Caco-2 (cell line): Measurements from ENCODE around the gene PIH1D1. TPM values are rescaled to one million over a fixed set of nuclear protein-coding genes. Genes with fewer than 3 reads are reported as not detected.

Experiments used
- BruUV-seq: library from RNA; stranded (reverse); fragments of 400-500 nt; replicated peaks from 2 replicates; lab custom pipeline; 2021; lab: Mats Ljungman, UMichigan
- CTCF ChIA-PET: fragments of 300-600 bp; sonication (Branson Sonifier 250); formaldehyde crosslinking; loops from one replicate; lab custom pipeline; 2022; ENCODE audit warnings: antibody characterized with exemption; lab: Charles Lee
- POLR2A ChIA-PET: fragments of 300-600 bp; sonication (Branson Sonifier 250); formaldehyde crosslinking; loops from one replicate; lab custom pipeline; 2022; ENCODE audit warnings: antibody characterized with exemption; lab: Charles Lee
- DNase-seq, 2 experiments: peaks; one replicate each; pipeline versions ENCODE4 v3.0.0 to v3.0.0-alpha.2; 2020 to 2022
- H3K27me3 ChIP-seq: replicated peaks from 2 replicates; pipeline ENCODE4 v1.6.0; 2011; ENCODE audit warnings: low read length; ENCODE audit not compliant: control insufficient read depth, insufficient read depth
- H3K36me3 ChIP-seq: 2 replicates; pipeline ENCODE4 v1.5.1; 2011; ENCODE audit warnings: low read length; ENCODE audit not compliant: control insufficient read depth, insufficient read depth
- H3K4me1 ChIP-seq: fragments of 250-450 bp; sonication (Bioruptor Pico); 2 replicates; pipeline ENCODE4 v1.5.1; 2020; ENCODE audit warnings: mild to moderate bottlenecking
- H3K4me3 ChIP-seq: 2 replicates; pipeline ENCODE4 v1.5.1; 2011; ENCODE audit warnings: low read depth, mild to moderate bottlenecking, control low read depth, low read length
- H3K9me3 ChIP-seq: fragments of 250-450 bp; sonication (Bioruptor Pico); 2 replicates; pipeline ENCODE4 v1.5.1; 2020; ENCODE audit warnings: mild to moderate bottlenecking, moderate library complexity
- H3K27ac Mint-ChIP-seq: one replicate; pipeline ENCODE4 v1.8.0; 2022; ENCODE audit warnings: mixed read lengths; ENCODE audit not compliant: unreplicated experiment
- H3K27me3 Mint-ChIP-seq: one replicate; pipeline ENCODE4 v1.8.0; 2022; ENCODE audit warnings: mixed read lengths; ENCODE audit not compliant: insufficient read depth, unreplicated experiment
- H3K36me3 Mint-ChIP-seq: one replicate; pipeline ENCODE4 v1.8.0; 2022; ENCODE audit warnings: mild to moderate bottlenecking, mixed read lengths; ENCODE audit not compliant: insufficient read depth, unreplicated experiment
- H3K4me1 Mint-ChIP-seq: one replicate; pipeline ENCODE4 v1.8.0; 2022; ENCODE audit warnings: low read depth, mixed read lengths; ENCODE audit not compliant: unreplicated experiment
- H3K4me3 Mint-ChIP-seq: one replicate; pipeline ENCODE4 v1.8.0; 2022; ENCODE audit warnings: mild to moderate bottlenecking, moderate library complexity, mixed read lengths; ENCODE audit not compliant: unreplicated experiment
- H3K9me3 Mint-ChIP-seq: one replicate; pipeline ENCODE4 v1.8.0; 2022; ENCODE audit warnings: mixed read lengths; ENCODE audit not compliant: unreplicated experiment
- CTCF ChIP-seq, 2 experiments: fragments of 200-600 bp in 1 of 2; IDR thresholded peaks; 1 replicate in 1 of 2; 2 replicates in 1 of 2; pipeline versions ENCODE4 v1.5.1 to v1.8.0; 2011 to 2022; ENCODE audit warnings: antibody characterized with exemption in 1 of 2, control low read depth in 1 of 2, inconsistent platforms in 1 of 2, low read depth in 1 of 2, low read length in 1 of 2, mild to moderate bottlenecking in 1 of 2, moderate library complexity in 1 of 2; ENCODE audit not compliant: insufficient read depth in 1 of 2, severe bottlenecking in 1 of 2, unreplicated experiment in 1 of 2
- intact Hi-C: fragments of 100-400 bp; cut with micrococcal nuclease; formaldehyde crosslinking; loops from one replicate; pipeline ENCODE4 v1.10.0; 2022; ENCODE audit not compliant: unreplicated experiment
- total RNA-seq: library from RNA; stranded (reverse); gene quantifications from 2 replicates; pipeline ENCODE4 v1.2.3, GENCODE V29; 2022

Gene PIH1D1
- total RNA-seq, 1 experiment from 2014 or later: 150 TPM

- BruUV-seq: no TSS peak
- peaks cover 25% of the 10 kb centered on the region for H3K4me1 Mint-ChIP-seq
- Histone ChIP-seq H3K4me1 (peaks cover 22% of the 10 kb centered on the region), H3K36me3 (no peaks in the 10 kb centered on the region), H3K9me3 (no peaks in the 10 kb centered on the region), H3K27me3 (no peaks in the 10 kb centered on the region; the same call in 1 of the 2 replicates), H3K4me3 (peak overlapping the region; percentile 23)
- peaks cover 37% of the 10 kb centered on the region for H3K27me3 Mint-ChIP-seq
- TF ChIP-seq CTCF (IDR thresholded peaks at IDR 0.05; ENCODE audit: insufficient read depth in 1 of 2, low read depth in 1 of 2, low read length in 1 of 2, severe bottlenecking in 1 of 2, unreplicated experiment in 1 of 2): no peak
- H3K36me3 Mint-ChIP-seq: no peaks in the 10 kb centered on the region
- no peak overlapping the region for H3K27ac Mint-ChIP-seq
- H3K4me3 Mint-ChIP-seq: peak overlapping the region; percentile 64
- intact Hi-C loops: no loop called here
- POLR2A ChIA-PET: no interaction called here
- CTCF ChIA-PET: no interaction called here
- no peaks in the 10 kb centered on the region for H3K9me3 Mint-ChIP-seq
- peak in 1 of 2 experiments; percentile 62 for DNase-seq
Measured at GRCh38 chr19:49427855-49428546, 23.6 kb downstream of the PIH1D1 start.

- peaks cover 2% of the 10 kb centered on the region; the same call in 1 of the 2 replicates for H3K27me3 ChIP-seq
- no TSS peak for BruUV-seq
Measured at GRCh38 chr19:49427339-49427738, 24.3 kb downstream of the PIH1D1 start.

More at GRCh38 chr19:49427339-49427738, 24.3 kb downstream of the PIH1D1 start:
- H3K4me3 Mint-ChIP-seq: peak overlapping the region; percentile 64
- CTCF ChIA-PET: interaction anchor here (1.0 kb wide), 1 partner anchor 10 kb away, joined by 3 read pairs; no protein-coding TSS in a partner anchor
- DNase-seq: no peak
- peaks cover 29% of the 10 kb centered on the region for H3K4me1 ChIP-seq
- no peak overlapping the region for H3K4me3 ChIP-seq
- H3K9me3 Mint-ChIP-seq: no peaks in the 10 kb centered on the region
- peaks cover 42% of the 10 kb centered on the region for H3K27me3 Mint-ChIP-seq
- H3K36me3 Mint-ChIP-seq: no peaks in the 10 kb centered on the region
- H3K36me3 ChIP-seq: no peaks in the 10 kb centered on the region
- TF ChIP-seq CTCF (IDR thresholded peaks at IDR 0.05; ENCODE audit: insufficient read depth in 1 of 2, low read depth in 1 of 2, low read length in 1 of 2, severe bottlenecking in 1 of 2, unreplicated experiment in 1 of 2): no peak
- H3K27ac Mint-ChIP-seq: no peak overlapping the region
- H3K9me3 ChIP-seq: no peaks in the 10 kb centered on the region
- H3K4me1 Mint-ChIP-seq: peaks cover 25% of the 10 kb centered on the region
- POLR2A ChIA-PET: no interaction called here
- intact Hi-C loops: no loop called here
